CD4-positive, alpha-beta T cell treated with Interleukin-2 at 100 ng/mL for 4 hours (primary cell): ENCODE measurements around the gene PNMA6F.

Experiments used
- DNase-seq: peaks from one replicate; pipeline ENCODE4 v3.0.0-alpha.2; 2020; ENCODE audit warnings: low spot score

PNMA6F gene

DNA sequence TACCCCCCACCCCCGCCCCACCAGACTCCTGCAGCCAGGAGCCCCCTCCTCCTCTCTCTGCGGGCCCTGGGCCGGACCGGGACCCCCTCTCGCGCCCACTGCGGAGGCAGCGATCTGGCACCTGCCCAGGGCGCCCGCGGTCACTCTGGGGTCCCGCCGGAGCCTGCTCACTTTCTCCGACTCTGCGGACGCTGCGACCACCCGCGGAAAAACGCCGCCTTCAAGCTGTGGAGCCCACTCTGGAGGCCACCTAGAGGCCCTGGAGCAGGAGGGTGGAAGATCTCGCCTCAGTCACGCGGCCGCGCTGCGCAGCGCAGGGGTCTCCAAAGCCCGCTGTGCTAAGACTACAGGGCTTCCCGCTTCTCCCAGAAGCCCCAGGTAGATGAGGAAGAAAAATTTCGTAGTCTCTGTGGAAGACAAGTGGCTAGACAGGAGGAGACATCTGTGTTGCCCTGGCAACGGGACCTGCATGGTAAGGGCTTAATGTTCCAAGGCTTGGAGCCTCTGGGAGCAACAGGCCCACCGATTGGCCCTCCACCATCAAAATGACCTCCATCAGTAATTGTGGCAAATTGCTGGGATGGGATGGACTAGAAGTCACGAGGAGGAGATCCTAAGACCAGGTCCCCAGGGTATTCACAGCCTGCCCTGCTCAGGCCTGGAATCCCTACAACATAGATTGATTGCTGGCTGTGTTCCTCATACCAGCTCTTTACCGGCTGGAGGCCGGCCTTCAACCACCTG lies at the start of gene PNMA6F:
Gene PNMA6F, minus strand, starts transcription at position 387 of the 744 bp plus-strand sequence. CDS start 1,093 bp downstream, outside the sequence.
- no peak for DNase-seq

DNA sequence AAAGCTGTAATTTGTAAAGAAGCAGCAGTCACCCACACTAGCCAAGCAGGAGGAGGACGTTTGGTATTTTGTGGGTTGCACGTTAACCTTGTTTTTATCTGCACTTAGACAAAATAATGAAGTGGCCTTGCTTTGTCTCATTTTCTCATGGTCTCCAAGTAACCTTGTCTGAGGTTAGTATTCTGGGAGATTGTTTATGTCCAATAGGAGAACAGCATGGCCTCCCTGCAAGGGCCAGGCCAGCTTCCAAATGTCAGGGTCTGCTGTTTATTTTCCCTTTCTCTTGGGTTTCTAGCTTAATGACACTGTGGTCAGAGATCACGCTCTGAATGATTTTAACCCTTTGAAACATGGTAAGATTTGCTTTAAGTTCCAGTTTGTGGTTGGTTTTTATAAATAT lies 49.7 kb upstream of the PNMA6F start:
- DNase-seq = no peak

DNA sequence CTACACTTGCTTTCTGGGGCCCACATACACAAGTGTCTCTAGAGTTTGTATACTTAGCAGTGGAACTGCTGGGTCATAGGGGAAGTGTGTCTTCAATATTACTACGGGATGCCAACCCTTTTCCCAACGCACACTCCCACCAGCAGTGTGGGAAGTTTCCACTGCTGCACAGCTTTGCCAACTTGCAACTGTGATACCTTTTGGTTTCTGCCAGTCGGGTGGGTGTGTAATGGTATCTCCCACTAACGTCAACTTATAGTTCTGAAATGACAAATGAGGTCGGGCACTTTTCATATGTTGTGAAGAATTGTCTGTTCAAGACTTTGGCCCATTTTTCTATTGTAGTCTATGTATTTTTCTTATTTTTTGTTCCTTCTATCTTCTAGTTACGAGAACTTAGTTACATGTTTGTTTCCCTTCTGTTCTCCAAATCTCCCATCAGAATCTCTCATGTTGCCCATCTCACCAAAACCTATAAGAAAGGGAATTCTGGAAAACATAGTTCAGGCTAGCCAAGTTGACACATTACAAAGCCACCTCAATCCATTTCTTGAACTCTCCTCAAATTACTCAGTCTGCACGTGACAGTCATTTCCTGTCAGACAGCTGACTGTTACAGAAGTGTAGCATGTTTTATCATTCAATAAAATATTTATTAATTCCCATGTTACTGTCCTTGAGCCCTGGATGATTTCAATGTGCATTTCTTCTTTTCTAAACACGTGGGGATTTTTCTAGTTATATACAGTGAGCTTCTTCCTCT lies 48.9 kb upstream of the PNMA6F start:
- no peak for DNase-seq

DNA sequence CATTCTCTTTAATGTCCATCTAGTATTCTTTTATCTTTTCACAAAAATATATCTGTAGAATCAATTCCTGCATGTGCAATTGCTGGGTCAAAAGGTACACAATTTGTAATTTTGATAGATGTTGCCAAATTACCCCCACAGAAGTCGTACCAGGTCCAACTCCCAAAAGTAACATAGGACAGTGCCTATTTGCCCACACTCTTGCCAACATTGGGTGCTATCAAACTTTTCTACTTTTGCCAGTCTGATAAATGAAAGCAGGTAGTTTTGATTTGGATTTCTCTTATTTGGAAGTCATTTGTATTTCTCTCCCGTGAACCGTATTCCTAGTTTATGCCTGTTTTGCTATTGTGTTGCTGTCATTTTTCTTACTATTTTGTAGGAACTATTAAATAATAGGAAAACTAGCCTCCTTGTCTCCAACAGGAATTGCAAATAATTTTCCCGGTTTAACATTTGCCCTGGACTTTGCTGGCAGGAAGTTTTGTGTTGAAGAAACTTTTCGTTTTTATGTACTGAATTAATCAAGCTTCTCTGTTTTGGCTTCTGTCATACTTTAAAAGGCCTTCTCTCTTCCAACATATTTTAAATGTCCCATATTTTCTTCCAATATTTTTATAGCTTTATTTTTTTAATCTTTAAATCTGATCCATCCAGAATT lies 45.4 kb upstream of the PNMA6F start:
- no peak for DNase-seq

DNA sequence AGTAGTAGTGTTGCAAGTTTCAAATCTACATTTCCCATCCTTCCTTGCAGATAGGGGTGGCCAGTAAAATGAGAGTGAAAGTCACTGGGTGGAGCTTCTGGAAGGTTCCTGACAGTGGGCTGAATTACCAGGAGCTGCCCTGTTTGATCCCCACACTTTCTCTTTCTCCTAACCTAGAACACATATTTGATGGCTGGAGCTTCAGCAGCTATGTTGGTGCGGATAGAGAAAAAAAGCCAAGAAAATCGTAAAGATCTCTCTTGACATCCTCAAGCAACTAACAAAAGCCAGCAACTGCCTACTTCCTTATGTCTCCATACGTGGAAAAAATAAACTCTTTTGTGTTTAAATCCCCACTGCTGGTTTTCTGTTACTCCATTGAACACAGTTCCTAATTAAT lies 44.6 kb upstream of the PNMA6F start:
- DNase-seq = no peak

DNA sequence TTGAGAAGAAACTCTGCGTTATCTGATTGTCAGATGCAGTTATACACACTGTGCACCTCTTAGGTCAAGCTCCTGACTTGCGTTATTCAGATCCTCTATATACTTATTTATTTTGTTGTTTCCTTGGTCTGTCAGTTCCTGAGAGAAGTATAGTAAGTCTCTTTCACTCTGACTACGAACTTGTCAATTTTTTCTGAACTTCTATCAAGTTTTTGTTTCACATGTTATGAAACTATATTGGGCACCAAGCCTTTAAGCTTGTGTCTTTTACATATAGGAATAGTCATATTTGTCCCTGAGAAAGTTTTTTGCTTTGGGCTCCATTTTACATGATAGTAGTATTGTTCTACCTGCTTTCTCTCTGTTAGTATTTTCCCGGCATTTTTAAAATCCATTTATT lies 44.1 kb upstream of the PNMA6F start:
- DNase-seq = no peak

DNA sequence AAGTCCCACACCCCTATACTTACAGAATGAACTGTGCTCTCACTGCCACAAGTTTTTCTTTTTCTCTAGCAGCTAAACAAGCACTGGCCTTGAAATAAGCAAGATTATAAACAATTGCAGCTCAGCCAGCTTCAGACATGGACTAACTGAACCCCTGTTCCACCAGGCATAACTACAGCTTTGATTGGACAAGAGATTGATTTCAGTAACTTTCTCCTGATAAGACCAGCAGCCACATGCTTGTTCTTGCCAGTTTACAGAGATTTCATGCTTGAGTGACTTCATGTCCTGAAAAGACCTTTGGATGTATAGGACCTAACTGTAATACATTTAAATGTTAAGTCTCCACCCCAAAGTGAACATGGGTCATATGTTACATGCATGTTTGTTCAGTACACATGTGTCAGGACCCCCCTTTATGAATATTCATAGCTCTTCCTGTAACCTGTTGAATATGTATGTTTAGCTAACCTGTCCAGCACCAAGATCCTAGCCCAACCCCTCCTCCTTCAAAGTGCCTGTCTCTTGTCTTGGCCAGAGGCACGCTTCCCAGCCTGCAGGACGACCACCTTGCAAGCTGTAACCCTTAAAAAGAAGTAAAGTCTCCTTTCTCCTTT lies 40.3 kb upstream of the PNMA6F start:
- no peak for DNase-seq

DNA sequence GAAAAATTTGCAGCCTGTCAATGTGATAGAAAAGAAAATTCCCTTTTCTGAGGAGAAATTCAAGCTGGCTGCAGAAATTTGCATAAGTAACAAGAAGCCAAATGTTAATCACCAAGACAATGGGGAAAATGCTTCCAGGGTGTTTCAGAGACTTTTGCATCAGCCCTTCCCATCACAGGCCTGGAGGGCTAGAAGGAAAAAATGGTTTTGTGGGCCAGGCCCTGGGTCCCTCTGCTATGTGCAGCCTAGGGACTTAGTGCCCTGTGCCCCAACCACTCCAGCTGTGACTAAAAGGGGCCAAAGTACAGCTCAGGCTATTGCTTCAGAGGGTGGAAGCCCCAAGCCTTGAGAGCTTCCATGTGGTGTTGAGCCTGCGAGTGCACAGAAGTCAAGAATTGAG lies 36.3 kb upstream of the PNMA6F start:
- DNase-seq = no peak

DNA sequence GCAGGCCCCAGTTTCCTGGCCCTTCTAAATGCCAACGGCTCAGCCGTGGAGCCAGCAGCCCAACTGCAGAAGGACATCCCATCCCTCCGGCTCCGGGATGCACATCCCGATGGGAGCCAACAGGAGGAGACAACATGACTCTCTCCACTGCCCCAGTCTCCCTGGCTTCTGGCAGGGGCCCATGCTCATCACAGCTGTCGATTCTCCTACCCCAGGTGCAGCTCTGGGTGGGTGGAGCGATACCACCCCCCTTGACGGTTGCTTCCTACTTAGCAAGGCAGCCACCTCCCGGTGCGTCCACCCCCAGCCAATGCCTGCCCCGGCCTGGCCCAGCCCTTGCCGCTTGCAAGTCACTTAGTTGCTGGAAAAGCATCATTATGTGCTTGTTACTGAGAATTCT lies 31.8 kb upstream of the PNMA6F start:
- no peak for DNase-seq

DNA sequence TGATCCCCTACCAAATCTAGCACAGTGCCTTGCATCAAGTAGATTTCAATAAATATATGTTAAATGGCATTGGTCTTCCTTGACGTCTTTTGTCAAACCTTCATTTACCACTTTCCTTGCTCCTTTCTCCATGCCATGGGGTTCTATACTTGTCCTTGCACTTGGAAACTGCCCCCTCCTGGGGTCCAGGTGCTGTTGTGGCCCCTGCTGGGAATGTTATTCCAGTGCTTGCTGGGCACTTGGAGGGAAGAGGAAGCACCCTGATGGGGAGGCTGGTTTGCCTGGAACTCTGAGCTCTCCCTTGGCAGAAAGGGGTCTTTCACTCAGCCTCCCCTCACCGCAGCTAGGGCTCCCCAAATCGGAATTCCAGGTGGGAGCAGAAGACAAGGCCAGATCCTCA lies 31.3 kb upstream of the PNMA6F start:
- no peak for DNase-seq

DNA sequence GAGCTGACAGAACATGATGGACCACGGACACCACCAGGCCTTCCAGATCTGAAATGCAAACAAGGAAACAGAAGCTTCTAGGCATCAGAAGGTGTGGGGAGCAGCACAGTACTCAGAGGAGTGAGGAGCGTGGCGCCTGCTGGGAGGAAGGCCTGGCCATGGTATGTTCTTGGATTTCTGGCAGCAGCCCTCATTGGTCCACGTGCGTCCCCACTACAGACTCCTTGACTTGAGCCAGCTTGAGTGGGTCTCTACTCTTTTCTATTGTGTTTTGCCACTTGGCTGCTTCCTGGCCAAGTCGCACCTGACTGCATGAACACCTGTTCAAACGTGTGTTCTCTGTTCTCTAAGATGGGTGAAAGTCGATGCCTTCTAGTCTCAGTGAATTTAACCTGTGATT lies 30.4 kb upstream of the PNMA6F start:
- no peak for DNase-seq

DNA sequence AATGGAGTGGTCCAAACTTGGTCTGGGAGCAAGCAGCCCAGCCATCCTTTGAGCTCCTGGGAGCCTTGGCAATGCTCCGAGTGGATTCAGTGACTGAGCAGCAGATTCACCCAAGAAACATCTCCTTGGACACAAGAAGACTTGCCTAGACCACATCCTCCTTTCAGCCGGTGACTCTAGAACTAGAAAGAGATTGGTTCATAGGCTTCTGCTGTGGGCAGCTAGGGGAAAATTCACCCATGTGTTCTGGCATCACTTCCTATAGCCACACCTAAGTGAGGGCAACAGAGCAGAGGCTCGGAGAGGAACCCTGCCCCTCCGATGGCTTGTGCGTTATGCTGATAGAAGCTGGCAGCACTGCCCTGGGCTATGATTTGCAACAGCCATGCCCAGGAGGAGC lies 28.4 kb upstream of the PNMA6F start:
- DNase-seq = no peak

DNA sequence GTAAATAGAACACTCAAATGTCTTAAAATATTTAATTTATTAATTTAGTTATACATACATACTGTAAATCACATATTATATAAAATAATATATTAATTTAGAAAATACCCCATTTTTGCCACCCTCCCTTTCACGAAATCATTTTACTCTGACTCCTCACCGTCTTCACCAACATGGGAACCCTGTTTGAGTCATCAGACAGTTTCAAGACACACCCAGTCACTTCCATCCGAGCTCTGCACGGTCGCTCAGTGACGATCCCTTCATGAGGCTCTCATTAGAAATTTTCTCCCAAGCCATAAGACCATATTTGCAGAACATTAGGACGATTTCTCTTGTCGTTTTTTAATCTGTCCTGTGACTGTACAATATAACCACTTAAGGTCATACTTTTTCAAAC lies 26.9 kb upstream of the PNMA6F start:
- no peak for DNase-seq

DNA sequence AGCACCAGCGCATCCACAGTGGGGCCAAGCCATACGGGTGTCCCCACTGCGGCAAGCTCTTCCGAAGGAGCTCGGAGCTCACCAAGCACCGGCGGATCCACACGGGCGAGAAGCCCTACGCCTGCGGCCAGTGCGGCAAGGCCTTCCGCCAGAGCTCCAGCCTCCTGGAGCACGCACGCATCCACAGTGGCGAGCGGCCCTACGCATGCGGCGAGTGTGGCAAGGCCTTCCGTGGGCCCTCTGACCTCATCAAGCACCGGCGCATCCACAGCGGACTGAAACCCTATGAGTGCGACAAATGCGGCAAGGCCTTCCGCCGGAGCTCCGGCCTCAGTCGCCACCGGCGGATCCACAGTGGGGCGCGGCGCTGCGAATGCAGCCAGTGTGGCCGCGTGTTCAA lies 26.0 kb upstream of the PNMA6F start:
- DNase-seq = no peak

DNA sequence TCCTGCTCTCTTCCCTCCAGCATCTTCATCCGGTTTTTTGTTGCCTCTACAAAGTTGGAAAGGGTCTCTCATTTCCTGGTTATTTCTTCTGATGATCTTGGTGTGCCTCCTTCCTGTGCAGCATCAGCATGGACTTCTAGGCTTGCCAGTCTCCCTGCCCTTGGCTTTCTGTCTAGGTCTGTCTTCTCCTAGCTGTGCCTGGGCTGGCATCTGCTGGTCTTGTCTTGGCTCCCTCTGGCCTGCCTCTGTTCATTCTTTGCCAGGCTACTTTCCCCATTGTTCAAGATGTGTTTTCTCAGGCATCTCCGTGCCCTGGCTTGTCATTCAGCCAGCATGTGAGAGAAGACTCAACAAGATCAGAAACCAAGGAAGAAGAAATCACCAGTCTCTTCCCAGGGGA lies 22.1 kb upstream of the PNMA6F start:
- DNase-seq = no peak

DNA sequence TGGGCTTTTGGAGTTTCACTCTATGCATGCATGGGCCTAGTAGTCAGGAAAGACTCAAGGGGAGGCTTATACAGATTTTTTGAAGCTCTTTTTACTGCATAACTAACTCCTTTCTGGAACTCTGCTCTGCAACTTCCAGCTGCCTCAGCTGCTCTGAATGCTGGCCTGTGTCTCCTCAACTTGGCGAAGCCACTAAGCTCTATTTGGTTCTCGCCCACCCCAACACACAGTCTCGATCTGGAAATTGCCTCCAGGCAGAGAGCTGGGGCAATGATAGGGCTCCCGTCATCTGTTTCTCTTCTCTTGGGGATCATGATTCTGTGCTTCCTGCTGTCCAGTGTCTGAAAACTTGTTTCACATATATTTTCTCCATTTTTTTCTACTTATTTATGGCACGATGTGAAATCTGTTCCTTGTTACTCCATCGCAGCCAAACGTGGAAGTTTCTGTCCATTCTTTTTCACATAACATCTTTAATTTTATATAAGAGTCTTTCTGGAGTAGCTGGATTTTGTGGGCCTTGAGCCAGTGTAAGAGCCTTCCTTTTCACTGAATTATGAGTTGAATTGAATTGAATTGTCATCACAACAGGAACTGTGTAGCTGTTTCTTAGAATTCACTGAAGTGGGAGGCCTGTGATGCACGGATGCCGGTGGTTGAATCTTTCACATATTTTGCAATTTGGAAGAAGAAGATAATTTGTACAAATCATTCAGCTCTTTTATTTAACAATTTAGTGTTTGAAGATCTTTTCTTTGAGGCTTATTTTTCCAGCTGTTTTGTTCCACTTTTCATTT lies 21.4 kb upstream of the PNMA6F start:
- peak; percentile 14 for DNase-seq

DNA sequence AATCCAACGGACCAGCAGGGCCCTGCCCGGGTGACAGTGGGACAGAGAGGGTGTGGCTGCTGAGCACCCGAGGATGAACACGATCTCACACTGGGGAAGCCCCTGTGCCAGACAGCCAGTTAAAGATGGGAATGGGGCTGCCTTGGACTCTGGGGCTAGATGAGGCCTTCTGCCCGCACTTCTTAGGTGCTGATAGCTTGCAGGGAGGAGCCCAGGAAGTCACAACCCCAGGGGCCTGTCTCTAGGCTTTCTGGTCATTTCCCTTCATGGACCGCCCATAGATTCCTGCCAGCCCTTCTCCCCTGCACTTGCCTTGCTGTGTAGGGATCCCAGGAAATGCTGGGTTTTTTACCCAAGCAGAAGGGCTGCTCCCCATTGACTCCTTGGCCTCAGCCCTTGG lies 18.5 kb upstream of the PNMA6F start:
- DNase-seq = no peak

DNA sequence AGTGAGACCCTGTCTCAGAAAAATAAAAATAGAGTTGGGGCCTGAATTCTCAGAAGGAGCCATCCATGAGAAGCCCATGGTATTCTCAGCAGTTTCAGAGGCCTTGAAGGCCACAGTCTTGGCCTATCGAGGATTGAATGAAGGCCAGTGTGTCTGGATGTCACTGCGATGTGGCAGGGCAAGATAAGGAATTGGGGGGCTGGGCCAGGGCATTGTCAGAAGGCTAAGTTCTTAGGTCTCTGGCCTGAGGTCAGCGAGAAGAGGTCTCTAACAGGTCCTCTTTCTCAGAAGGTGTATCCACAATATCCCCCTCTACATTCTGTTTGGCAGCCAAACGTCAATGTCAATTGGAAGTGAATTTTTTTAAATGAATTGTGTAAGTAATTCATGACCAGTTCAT lies 18.1 kb upstream of the PNMA6F start:
- no peak for DNase-seq

DNA sequence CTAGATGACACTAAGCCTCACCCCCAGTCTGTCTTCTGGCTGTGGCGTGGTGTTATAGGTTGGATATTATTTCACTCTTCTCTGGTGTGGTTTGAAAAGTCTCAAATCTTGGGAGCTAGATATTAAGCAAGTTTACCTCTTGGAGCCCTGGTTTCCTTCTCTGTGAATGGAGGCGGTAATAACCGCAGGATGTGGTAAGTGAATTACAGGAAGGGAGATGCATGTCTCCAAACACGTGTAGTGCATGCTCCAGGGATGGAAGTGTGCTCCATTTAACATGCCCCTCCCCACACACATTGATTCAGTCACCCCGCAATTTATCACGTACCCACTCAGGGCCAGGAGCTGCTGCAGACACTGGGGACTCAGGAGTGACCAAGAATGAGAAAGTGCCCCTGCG lies 17.3 kb upstream of the PNMA6F start:
- no peak for DNase-seq

DNA sequence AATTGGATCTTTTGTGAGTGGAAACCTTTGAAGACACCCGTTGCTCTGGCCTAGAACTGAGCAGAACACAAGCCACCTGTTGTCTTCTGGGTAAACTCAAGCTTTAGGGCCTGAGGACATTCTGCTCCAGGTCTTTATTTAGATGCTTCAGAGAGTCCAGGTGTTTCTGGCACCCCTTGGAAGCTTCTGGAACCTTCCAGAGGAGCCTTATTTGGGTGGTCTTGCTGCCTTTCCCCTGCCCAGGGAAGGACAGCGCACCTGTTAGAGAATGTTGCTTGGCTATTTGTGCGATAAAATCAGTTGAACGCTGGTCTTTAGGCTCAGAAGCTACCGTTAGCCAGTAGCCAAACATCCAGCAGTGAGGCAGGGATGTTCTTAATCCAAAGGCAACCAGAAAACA lies 15.4 kb upstream of the PNMA6F start:
- DNase-seq = no peak

DNA sequence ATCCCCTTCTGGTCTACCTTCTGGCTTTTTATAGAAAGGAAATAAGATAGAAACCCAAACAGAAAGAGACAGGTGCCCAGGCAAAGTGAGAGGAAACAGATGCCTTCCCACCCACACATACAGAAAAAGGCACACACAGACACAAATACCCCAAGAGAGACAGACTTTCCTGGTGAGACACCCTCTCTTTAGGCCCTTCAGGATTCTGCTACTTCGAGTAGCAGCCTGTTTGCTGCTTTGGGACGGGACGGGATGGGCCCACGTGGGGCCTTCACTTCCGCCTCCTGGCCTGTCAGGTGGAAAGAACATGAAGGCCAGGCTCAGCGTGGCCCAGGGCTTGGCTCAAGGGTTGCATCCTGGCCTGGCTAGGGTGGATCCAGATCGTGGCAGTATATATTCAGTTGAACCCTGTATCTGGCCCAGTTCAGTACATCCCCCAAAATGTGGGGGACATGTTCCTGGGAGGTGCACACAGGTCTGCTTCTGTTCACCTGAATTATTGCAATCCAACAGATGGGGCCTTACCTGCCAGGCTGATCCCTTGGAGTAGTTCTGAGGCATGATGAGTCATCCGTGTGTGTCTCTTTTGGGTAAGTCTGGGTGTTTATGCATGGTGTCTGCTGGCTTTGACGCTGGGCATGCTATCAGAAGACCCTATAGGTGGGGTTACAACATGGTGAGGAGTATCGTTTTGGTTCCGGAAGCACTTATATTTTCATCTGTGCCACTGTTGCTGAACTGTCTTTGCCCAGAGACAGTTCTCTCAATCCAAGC lies 14.7 kb upstream of the PNMA6F start:
- DNase-seq = peak; percentile 2
